ENCODE measurements around the gene KCNQ5. TPM values are rescaled to one million over a fixed set of nuclear protein-coding genes. Genes with fewer than 3 reads are reported as not detected.
A peak's percentile ranks its signal among the peaks of the same experiment; 100 is the strongest.

Gene KCNQ5
- total RNA-seq, 1 donor from 2014 or later = 2.1 TPM

DNA sequence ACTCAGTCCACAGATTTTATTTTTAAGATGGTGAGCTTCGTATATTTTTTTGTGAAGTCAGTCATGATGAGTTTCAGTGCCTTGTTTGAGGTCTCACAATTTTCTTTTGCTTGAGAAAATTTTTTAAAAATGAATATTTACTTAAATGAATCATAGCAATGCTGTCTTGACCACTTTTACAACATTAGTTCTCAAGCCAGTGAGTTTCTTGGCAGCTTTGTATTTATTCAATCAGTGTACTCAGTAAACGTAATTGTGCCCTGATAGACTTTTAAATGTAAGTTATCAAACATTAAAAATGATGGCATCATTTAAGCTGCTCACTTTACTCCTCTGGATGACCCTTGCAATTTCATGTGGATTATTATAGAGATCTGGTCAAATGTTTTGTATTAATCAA is 342.1 kb downstream of the KCNQ5 start:
- no peaks in the 10 kb centered on the region for H3K36me3 ChIP-seq (ENCODE audit: control insufficient read depth, insufficient read depth, low read length)
- DNase-seq (ENCODE audit: low read depth) (peak; percentile 57), FAIRE-seq (no peak)
- TF ChIP-seq, protein P1, sequence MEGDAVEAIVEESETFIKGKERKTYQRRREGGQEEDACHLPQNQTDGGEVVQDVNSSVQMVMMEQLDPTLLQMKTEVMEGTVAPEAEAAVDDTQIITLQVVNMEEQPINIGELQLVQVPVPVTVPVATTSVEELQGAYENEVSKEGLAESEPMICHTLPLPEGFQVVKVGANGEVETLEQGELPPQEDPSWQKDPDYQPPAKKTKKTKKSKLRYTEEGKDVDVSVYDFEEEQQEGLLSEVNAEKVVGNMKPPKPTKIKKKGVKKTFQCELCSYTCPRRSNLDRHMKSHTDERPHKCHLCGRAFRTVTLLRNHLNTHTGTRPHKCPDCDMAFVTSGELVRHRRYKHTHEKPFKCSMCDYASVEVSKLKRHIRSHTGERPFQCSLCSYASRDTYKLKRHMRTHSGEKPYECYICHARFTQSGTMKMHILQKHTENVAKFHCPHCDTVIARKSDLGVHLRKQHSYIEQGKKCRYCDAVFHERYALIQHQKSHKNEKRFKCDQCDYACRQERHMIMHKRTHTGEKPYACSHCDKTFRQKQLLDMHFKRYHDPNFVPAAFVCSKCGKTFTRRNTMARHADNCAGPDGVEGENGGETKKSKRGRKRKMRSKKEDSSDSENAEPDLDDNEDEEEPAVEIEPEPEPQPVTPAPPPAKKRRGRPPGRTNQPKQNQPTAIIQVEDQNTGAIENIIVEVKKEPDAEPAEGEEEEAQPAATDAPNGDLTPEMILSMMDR (IDR thresholded peaks at IDR 0.05; ENCODE audit: insufficient read depth, low read length, severe bottlenecking) = no peak
- no peak overlapping the region for H3K4me3 ChIP-seq (ENCODE audit: low read depth, low read length)
- no peaks in the 10 kb centered on the region for H3K27me3 ChIP-seq (ENCODE audit: control insufficient read depth, insufficient read depth, low read length)

DNA sequence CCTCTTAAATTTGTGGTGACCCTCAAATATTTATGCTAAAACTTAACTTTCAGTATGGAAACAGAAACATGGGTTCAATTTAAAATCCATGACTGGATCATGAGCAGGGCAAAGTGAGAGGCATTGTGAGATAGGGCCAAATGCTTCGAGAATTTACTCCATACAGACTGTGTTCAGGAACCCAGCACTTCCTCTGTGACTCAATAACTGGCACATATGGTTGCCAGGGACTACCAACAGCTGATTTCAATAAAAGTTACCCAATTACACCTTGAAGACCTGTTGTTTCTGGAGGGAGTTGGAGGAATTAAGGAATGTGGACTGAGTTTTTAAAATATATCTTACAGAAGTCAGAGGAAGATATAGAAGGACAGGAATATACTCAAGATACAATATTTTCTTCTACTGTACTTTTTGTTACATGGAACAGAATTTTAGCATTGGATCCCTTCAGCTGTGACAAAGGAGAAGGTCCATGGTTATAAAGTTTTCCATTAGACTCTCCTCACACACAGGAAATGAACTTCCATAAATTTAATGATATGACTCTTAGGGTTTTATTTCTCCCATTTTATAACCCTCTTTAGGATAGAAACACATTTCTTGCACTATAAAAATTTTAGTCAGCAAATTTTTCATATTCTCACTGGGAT is 344.9 kb downstream of the KCNQ5 start:
- DNase-seq (ENCODE audit: low read depth) (peak; percentile 79), FAIRE-seq (no peak)
- H3K36me3 ChIP-seq (ENCODE audit: control insufficient read depth, insufficient read depth, low read length) = no peaks in the 10 kb centered on the region
- TF ChIP-seq, protein P1 (IDR thresholded peaks at IDR 0.05; ENCODE audit: insufficient read depth, low read length, severe bottlenecking) = no peak
- no peaks in the 10 kb centered on the region for H3K27me3 ChIP-seq (ENCODE audit: control insufficient read depth, insufficient read depth, low read length)
- no peak overlapping the region for H3K4me3 ChIP-seq (ENCODE audit: low read depth, low read length)

DNA sequence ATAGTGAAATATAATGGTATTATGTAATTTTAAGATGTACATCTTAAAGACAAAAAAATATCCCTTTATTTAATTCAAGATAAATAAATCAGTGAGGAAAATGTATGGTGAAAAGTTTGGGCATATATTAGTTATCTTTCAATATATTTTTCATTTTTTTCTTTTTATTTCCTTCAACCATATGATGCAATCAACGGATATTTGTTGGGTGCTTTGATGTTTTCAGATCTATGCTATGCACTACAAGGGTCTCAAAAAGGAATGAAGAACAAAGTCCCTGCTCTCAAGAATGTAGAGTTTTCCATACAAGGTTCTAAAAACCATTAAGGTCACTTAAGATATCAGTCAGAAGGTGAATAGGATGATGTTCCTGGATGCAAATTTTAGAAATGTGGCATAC is 345.5 kb downstream of the KCNQ5 start:
- FAIRE-seq (no peak), DNase-seq (ENCODE audit: low read depth) (no peak)
- H3K36me3 ChIP-seq (ENCODE audit: control insufficient read depth, insufficient read depth, low read length) = no peaks in the 10 kb centered on the region
- TF ChIP-seq, protein P1 (IDR thresholded peaks at IDR 0.05; ENCODE audit: insufficient read depth, low read length, severe bottlenecking) = no peak
- H3K27me3 ChIP-seq (ENCODE audit: control insufficient read depth, insufficient read depth, low read length) = no peaks in the 10 kb centered on the region
- H3K4me3 ChIP-seq (ENCODE audit: low read depth, low read length) = no peak overlapping the region

DNA sequence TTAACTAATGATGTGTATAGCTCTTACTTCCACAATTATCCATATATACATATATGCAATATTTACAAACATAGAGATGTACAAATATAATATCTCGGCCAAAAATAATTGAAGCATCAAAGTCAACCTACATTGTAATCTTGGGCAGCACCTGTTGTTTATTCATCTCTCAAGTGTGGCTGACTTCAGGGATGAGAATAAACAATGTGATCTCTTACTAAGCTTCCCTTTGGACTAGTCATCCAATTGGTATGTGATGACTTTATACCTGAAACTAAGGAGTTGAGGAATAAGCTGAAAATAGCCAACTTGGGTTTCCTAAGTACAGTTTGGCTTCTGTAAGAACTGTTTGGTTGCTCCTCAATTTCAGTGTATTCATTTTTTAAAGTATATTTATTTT is 346.8 kb downstream of the KCNQ5 start:
- TF ChIP-seq, protein P1 (IDR thresholded peaks at IDR 0.05; ENCODE audit: insufficient read depth, low read length, severe bottlenecking) = no peak

DNA sequence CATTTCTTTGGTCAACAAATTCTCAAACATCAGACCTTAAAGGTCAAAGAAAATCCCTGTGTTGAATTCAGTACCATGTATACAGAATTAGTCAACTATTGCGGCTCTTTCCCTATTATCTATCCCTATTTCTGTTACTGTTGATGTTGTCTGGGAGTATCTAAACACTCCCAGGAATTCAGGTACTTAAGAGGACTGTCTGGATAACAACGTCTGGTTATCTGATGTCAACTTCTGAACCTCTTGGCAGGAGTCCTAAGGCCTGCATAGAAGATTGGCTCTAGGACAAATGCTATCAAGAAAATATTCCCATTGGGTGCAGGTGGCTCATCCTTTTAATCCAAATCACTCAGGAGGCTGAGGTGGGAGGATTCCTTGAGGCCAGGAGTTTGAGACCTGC is 347.8 kb downstream of the KCNQ5 start:
- DNase-seq (ENCODE audit: low read depth) = no peak
- FAIRE-seq = no peak
- Histone ChIP-seq H3K36me3 (ENCODE audit: control insufficient read depth, insufficient read depth, low read length) (no peaks in the 10 kb centered on the region), H3K4me3 (ENCODE audit: low read depth, low read length) (no peak overlapping the region), H3K27me3 (ENCODE audit: control insufficient read depth, insufficient read depth, low read length) (no peaks in the 10 kb centered on the region)
- TF ChIP-seq, protein P1 (IDR thresholded peaks at IDR 0.05; ENCODE audit: insufficient read depth, low read length, severe bottlenecking) = no peak

More for the DNA sequence above, 346.8 kb downstream of the KCNQ5 start:
- H3K4me3 ChIP-seq (ENCODE audit: low read depth, low read length) = no peak overlapping the region
- no peaks in the 10 kb centered on the region for H3K36me3 ChIP-seq (ENCODE audit: control insufficient read depth, insufficient read depth, low read length)
- FAIRE-seq (no peak), DNase-seq (ENCODE audit: low read depth) (peak; percentile 99)
- no peaks in the 10 kb centered on the region for H3K27me3 ChIP-seq (ENCODE audit: control insufficient read depth, insufficient read depth, low read length)

DNA sequence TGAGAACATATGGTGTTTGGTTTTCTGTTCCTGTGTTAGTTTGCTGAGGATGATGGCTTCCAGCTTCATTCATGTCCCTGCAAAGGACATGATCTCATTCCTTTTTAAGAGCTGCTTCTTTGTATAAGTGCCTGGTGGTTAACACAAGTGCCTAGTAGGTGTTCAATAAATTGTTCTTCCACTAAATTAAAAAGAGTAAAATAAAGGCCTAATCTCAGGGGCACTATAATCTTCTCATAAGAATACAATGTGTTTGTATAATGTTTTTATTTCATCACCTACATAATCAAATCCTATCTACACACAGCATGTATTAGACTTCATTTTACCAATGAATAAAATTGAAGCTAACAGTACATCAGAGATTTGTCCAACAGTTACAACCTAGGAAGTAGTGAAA is 350.7 kb downstream of the KCNQ5 start:
- Histone ChIP-seq H3K36me3 (ENCODE audit: control insufficient read depth, insufficient read depth, low read length) (no peaks in the 10 kb centered on the region), H3K4me3 (ENCODE audit: low read depth, low read length) (no peak overlapping the region), H3K27me3 (ENCODE audit: control insufficient read depth, insufficient read depth, low read length) (no peaks in the 10 kb centered on the region)
- DNase-seq (ENCODE audit: low read depth) (no peak), FAIRE-seq (no peak)
- TF ChIP-seq, protein P1 (IDR thresholded peaks at IDR 0.05; ENCODE audit: insufficient read depth, low read length, severe bottlenecking) = no peak

All from bronchial epithelial cell (primary cell).